Loucy (cell line): Measurements from ENCODE around the gene IGSF22.

ENCODE experiments used
- H2AFZ ChIP-seq: fragments of 200-600 bp; sonication (generic); 2 replicates; pipeline ENCODE4 v1.6.0; 2016; ENCODE audit warnings: antibody characterized with exemption, mild to moderate bottlenecking, low read length, moderate library complexity
- H3F3A ChIP-seq: fragments of 200-600 bp; 2 replicates; pipeline ENCODE4 v1.6.0; 2016; ENCODE audit warnings: antibody characterized with exemption, low read depth, mild to moderate bottlenecking
- H3K27me3 ChIP-seq: fragments of 200-600 bp; sonication (generic); 2 replicates; pipeline ENCODE4 v1.6.1; 2014; ENCODE audit warnings: low read length, mild to moderate bottlenecking; ENCODE audit not compliant: insufficient read depth, poor library complexity, severe bottlenecking
- H3K36me3 ChIP-seq: fragments of 200-600 bp; sonication (generic); 2 replicates; pipeline ENCODE4 v1.6.1; 2016; ENCODE audit warnings: low read length; ENCODE audit not compliant: insufficient read depth
- H3K4me1 ChIP-seq: fragments of 200-600 bp; sonication (generic); 2 replicates; pipeline ENCODE4 v1.5.1; 2014; ENCODE audit warnings: low read length, mild to moderate bottlenecking; ENCODE audit not compliant: insufficient read depth, poor library complexity, severe bottlenecking
- H3K4me2 ChIP-seq: fragments of 200-600 bp; sonication (generic); 2 replicates; pipeline ENCODE4 v1.6.0; 2014; ENCODE audit warnings: antibody characterized with exemption, low read length, low read depth, mild to moderate bottlenecking; ENCODE audit not compliant: poor library complexity, severe bottlenecking
- H3K4me3 ChIP-seq: fragments of 200-600 bp; sonication (generic); 2 replicates; pipeline ENCODE4 v1.5.1; 2014; ENCODE audit warnings: low read length, mild to moderate bottlenecking, mixed read lengths; ENCODE audit not compliant: poor library complexity, severe bottlenecking
- H3K79me2 ChIP-seq: fragments of 200-600 bp; sonication (generic); 2 replicates; pipeline ENCODE4 v1.6.1; 2014; ENCODE audit warnings: low read length; ENCODE audit not compliant: insufficient read depth
- H3K9ac ChIP-seq: fragments of 200-600 bp; sonication (generic); 2 replicates; pipeline ENCODE4 v1.6.0; 2014; ENCODE audit warnings: mild to moderate bottlenecking, low read depth, low read length, moderate library complexity; ENCODE audit not compliant: poor library complexity, severe bottlenecking
- H3K9me2 ChIP-seq: fragments of 200-600 bp; sonication (generic); replicated peaks from 2 replicates; pipeline ENCODE4 v1.6.1; 2016; ENCODE audit warnings: low read depth, low read length, mixed read lengths
- H3K9me3 ChIP-seq: fragments of 200-600 bp; sonication (generic); 2 replicates; pipeline ENCODE4 v1.6.1; 2014; ENCODE audit warnings: mild to moderate bottlenecking, antibody characterized with exemption, low read length, low read depth; ENCODE audit not compliant: insufficient read depth
- H4K20me1 ChIP-seq: fragments of 200-600 bp; sonication (generic); 2 replicates; pipeline ENCODE4 v1.6.0; 2014; ENCODE audit warnings: antibody characterized with exemption, low read length, mild to moderate bottlenecking; ENCODE audit not compliant: insufficient read depth, poor library complexity, severe bottlenecking
- EZH2phosphoT487 ChIP-seq: fragments of 200-600 bp; IDR thresholded peaks from 2 replicates; pipeline ENCODE4 v1.6.1; 2018; ENCODE audit warnings: antibody characterized with exemption, mild to moderate bottlenecking, moderate library complexity, borderline replicate concordance
- TF ChIP-seq, protein P1 (sequence below): fragments of 200-600 bp; sonication (generic); conservative IDR thresholded peaks from 2 replicates; pipeline ENCODE4 v1.5.1; 2014; ENCODE audit warnings: mild to moderate bottlenecking, antibody characterized with exemption, low read length

IGSF22 gene

DNA sequence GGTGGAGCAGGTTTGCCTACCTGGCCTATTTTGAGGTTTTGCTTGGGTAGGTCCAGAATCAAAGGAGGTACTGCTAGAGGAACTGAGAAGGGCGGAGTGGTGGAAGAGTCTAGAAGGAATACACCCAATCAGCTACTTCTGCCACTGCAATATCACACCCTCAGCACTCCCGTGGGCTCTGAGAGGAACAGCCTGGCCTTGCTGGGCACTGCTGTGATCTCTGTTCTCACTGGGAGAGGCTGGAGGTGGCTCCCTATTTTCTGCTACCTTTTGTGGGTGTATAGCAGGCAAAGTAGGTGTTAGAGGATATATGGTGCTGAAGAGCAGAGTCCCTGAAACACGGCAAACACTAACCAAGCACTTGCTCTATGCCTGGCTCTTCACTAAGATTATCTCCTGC, 25.0 kb upstream of the IGSF22 start:
- H3K9me3 ChIP-seq, result no peaks in the 10 kb centered on the region
- H4K20me1 ChIP-seq, result no peaks in the 10 kb centered on the region
- no peaks in the 10 kb centered on the region for H3K4me1 ChIP-seq
- no peak for TF ChIP-seq EZH2phosphoT487
- TF ChIP-seq, protein P1, sequence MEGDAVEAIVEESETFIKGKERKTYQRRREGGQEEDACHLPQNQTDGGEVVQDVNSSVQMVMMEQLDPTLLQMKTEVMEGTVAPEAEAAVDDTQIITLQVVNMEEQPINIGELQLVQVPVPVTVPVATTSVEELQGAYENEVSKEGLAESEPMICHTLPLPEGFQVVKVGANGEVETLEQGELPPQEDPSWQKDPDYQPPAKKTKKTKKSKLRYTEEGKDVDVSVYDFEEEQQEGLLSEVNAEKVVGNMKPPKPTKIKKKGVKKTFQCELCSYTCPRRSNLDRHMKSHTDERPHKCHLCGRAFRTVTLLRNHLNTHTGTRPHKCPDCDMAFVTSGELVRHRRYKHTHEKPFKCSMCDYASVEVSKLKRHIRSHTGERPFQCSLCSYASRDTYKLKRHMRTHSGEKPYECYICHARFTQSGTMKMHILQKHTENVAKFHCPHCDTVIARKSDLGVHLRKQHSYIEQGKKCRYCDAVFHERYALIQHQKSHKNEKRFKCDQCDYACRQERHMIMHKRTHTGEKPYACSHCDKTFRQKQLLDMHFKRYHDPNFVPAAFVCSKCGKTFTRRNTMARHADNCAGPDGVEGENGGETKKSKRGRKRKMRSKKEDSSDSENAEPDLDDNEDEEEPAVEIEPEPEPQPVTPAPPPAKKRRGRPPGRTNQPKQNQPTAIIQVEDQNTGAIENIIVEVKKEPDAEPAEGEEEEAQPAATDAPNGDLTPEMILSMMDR, result no peak
- no peaks in the 10 kb centered on the region for H3K27me3 ChIP-seq
- no peaks in the 10 kb centered on the region for H3K79me2 ChIP-seq
- no peak overlapping the region for H2AFZ ChIP-seq
- H3K4me3 ChIP-seq, result no peak overlapping the region
- no peak overlapping the region for H3K9ac ChIP-seq
- H3K9me2 ChIP-seq, result no peaks in the 10 kb centered on the region
- H3F3A ChIP-seq, result no peaks in the 10 kb centered on the region
- no peaks in the 10 kb centered on the region for H3K36me3 ChIP-seq
- no peak overlapping the region for H3K4me2 ChIP-seq

DNA sequence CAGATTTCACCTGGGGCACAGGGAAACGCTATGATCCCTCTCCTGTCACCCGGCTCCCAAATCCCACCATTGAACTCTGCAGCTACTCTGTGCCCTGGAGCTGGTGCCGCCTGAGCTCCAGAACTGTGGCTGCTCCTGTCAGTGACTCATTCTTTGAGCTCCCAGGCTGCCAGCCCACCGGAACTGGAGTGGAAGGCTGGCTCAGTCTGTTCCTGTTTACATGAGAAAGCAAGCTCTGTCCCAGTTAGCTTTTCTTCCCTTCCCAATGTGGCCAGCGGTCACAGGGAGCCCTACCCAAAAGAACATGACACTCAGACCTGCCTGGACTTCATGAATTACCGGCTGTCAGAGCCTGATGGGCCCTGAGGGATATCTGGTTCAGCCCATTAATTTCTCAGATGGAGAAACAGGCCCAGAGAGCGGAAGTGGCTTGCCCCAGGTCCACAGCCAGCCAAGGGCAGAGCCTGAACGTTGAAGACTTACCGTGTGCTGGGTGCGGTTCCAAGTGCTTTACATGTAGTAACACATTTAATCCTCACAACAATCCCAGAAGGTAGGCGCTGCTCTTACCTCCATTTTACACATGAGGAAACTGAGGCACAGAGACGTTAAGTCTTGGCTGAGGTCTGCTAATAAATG, 23.8 kb upstream of the IGSF22 start:
- no peak overlapping the region for H3K4me3 ChIP-seq
- no peaks in the 10 kb centered on the region for H3K36me3 ChIP-seq
- no peak overlapping the region for H3K9ac ChIP-seq
- no peaks in the 10 kb centered on the region for H3K79me2 ChIP-seq
- H3F3A ChIP-seq, result no peaks in the 10 kb centered on the region
- no peak overlapping the region for H3K4me2 ChIP-seq
- H2AFZ ChIP-seq, result no peak overlapping the region
- H3K9me3 ChIP-seq, result no peaks in the 10 kb centered on the region
- H3K4me1 ChIP-seq, result no peaks in the 10 kb centered on the region
- H3K27me3 ChIP-seq, result no peaks in the 10 kb centered on the region
- no peaks in the 10 kb centered on the region for H4K20me1 ChIP-seq
- TF ChIP-seq, protein P1, result no peak
- TF ChIP-seq EZH2phosphoT487, result no peak
- no peaks in the 10 kb centered on the region for H3K9me2 ChIP-seq

DNA sequence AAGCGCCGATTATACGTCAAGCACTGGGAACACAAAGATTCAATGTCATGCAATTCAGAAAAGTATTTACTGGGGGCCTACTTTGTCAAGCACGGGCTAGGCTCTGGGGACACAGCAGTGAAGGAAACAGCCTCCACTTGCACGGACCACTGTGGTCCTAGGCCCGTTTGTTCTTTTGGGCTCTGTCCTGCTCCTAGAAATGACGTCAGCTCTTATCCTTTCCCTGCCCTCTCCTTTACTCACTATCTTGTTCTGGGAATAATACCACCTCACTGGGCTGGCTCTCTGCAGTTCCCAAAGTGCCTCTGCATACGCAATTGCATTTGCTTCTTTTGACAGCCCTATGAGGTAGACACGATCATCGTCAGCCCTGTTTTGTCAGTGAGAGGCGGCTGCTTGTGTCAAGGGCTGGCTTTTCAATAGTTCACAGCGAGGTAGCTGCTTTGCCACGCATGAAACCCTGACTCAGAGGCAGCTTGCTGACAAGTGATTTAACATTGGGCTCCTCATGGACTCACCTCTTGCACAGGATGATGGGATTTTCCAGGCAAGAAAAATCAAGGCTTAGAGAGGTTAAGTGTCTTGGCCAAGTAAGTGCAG, 22.9 kb upstream of the IGSF22 start:
- Histone ChIP-seq H3K9ac (no peak overlapping the region), H2AFZ (no peak overlapping the region), H3K4me1 (no peaks in the 10 kb centered on the region), H3K36me3 (no peaks in the 10 kb centered on the region), H3K9me2 (no peaks in the 10 kb centered on the region), H3F3A (no peaks in the 10 kb centered on the region), H3K79me2 (no peaks in the 10 kb centered on the region), H3K27me3 (no peaks in the 10 kb centered on the region), H3K9me3 (no peaks in the 10 kb centered on the region), H3K4me2 (no peak overlapping the region), H4K20me1 (no peaks in the 10 kb centered on the region), H3K4me3 (no peak overlapping the region)
- TF ChIP-seq, protein P1, result no peak
- no peak for TF ChIP-seq EZH2phosphoT487
